Lower lobe of right lung (tissue), 2 donors: ENCODE measurements around the gene PSMG4. TPM values are rescaled to one million over a fixed set of nuclear protein-coding genes. Genes with fewer than 3 reads are reported as not detected.

ENCODE experiments used
- ATAC-seq, 2 donors: fragments of 200-7000 bp; cut with Tn5 transposase; one replicate each; pipeline ENCODE4 v1.9.1; 2020 to 2022; ENCODE audit warnings: mild to moderate bottlenecking in 2 of 2, moderate library complexity in 2 of 2
- DNase-seq: peaks from one replicate; pipeline ENCODE4 v3.0.0-alpha.2; 2020
- H3K27ac ChIP-seq: fragments of 200-600 bp; one replicate; pipeline ENCODE4 v1.8.0; 2022
- H3K27me3 ChIP-seq: fragments of 200-600 bp; one replicate; pipeline ENCODE4 v1.8.0; 2022; ENCODE audit warnings: low read depth
- H3K36me3 ChIP-seq: fragments of 200-600 bp; one replicate; pipeline ENCODE4 v1.8.0; 2022; ENCODE audit warnings: mild to moderate bottlenecking
- H3K4me1 ChIP-seq: fragments of 200-600 bp; one replicate; pipeline ENCODE4 v1.8.0; 2022
- H3K4me3 ChIP-seq: fragments of 200-600 bp; one replicate; pipeline ENCODE4 v1.8.0; 2022; ENCODE audit warnings: mild to moderate bottlenecking
- H3K9me3 ChIP-seq: fragments of 200-600 bp; one replicate; pipeline ENCODE4 v1.8.0; 2022
- intact Hi-C: fragments of 100-400 bp; cut with DNase I; formaldehyde crosslinking; loops from one replicate; pipeline ENCODE4 v1.11.0; 2022
- total RNA-seq: library from RNA; stranded (reverse); fragmentation: NEBNext Ultra II Directional; extraction: Animal tissue kit (Norgen Biotek cat#: 25700); gene quantifications from one replicate; pipeline ENCODE4 v1.2.1, GENCODE V29; 2021
- TF ChIP-seq, protein P1 (sequence below): fragments of 200-600 bp; IDR thresholded peaks from one replicate; pipeline ENCODE4 v1.8.0; 2022; ENCODE audit warnings: antibody characterized with exemption, mild to moderate bottlenecking
- donor health status: DM: no; HTN: yes; CAD: no; lungs with severe emphysema.

PSMG4 gene
- total RNA-seq, 1 donor from 2014 or later: 19.1 TPM

- Histone ChIP-seq H3K36me3 (peaks cover 21% of the 10 kb centered on the region), H3K4me1 (peaks cover 8% of the 10 kb centered on the region), H3K27ac (no peak overlapping the region), H3K9me3 (no peaks in the 10 kb centered on the region), H3K27me3 (no peaks in the 10 kb centered on the region), H3K4me3 (no peak overlapping the region)
- TF ChIP-seq, protein P1, sequence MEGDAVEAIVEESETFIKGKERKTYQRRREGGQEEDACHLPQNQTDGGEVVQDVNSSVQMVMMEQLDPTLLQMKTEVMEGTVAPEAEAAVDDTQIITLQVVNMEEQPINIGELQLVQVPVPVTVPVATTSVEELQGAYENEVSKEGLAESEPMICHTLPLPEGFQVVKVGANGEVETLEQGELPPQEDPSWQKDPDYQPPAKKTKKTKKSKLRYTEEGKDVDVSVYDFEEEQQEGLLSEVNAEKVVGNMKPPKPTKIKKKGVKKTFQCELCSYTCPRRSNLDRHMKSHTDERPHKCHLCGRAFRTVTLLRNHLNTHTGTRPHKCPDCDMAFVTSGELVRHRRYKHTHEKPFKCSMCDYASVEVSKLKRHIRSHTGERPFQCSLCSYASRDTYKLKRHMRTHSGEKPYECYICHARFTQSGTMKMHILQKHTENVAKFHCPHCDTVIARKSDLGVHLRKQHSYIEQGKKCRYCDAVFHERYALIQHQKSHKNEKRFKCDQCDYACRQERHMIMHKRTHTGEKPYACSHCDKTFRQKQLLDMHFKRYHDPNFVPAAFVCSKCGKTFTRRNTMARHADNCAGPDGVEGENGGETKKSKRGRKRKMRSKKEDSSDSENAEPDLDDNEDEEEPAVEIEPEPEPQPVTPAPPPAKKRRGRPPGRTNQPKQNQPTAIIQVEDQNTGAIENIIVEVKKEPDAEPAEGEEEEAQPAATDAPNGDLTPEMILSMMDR: no peak
- intact Hi-C loops: no loop called here
- ATAC-seq (no peak), DNase-seq (no peak)
These were observed 28.6 kb downstream of the PSMG4 start for GRCh38 chr6:3287308-3287707.

- intact Hi-C loops: no loop called here
- Histone ChIP-seq H3K27ac (no peak overlapping the region), H3K4me1 (no peaks in the 10 kb centered on the region), H3K9me3 (no peaks in the 10 kb centered on the region), H3K27me3 (no peaks in the 10 kb centered on the region), H3K36me3 (peaks cover 21% of the 10 kb centered on the region), H3K4me3 (no peak overlapping the region)
- TF ChIP-seq, protein P1: no peak
- no peak for DNase-seq
- ATAC-seq: no peak
These were observed 29.4 kb downstream of the PSMG4 start for GRCh38 chr6:3287976-3288707.

DNA sequence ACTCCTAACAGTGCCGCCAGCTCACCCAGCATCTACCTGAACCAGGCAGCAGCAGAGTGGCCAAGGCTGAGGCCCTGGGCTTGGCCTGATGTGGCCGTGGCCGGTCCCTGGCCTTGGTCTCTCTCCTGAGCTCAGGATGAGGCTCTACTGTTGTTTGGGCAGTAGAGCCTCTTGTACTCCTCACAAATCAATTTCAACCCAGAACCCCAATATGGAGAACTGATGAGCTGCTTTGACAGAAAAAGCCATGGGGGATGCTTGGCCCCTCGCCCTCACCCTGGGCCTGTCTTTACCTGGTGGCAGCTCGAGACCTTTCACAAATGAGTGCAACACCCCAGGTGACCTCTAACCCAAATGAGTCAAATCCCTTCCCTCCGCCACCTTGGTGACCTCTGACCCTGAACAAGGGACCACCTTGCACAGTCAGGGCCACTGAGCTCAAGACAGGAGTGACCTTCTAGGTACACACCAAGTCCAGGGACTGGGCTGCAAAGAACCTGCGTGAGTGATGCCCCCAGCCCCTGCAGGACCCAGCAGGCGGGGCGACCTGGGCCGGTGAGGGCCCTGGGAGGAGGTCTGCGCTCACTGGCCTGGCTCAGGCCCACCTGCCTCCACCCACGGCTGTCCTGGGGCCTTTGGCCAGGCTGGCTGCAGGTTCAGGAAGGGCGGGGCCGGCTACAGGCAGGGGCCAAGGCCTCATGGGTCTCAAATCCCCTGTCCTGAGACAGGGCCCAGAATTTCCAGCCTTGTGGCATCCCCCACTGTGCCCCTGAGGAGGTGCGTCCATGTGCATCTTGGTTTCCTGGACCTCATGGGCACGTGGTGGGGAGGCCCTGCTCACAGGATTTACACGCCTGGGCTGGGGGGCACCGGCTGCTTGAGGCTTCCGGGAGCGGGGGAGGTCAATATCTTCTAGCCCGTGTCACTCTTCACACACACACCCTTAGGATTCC lies 30.2 kb downstream of the PSMG4 start:
- Histone ChIP-seq H3K27me3 (no peaks in the 10 kb centered on the region), H3K4me3 (no peak overlapping the region), H3K36me3 (peaks cover 21% of the 10 kb centered on the region), H3K4me1 (no peaks in the 10 kb centered on the region), H3K9me3 (no peaks in the 10 kb centered on the region), H3K27ac (no peak overlapping the region)
- DNase-seq (no peak), ATAC-seq (no peak)
- TF ChIP-seq, protein P1: no peak
- intact Hi-C loops: no loop called here

GRCh38 chr6:3289664-3290055 lies 30.9 kb downstream of the PSMG4 start:
- ATAC-seq: no peak
- intact Hi-C loops: no loop called here
- TF ChIP-seq, protein P1: no peak
- no peak overlapping the region for H3K27ac ChIP-seq
- no peak for DNase-seq
- H3K4me3 ChIP-seq: no peak overlapping the region
- H3K9me3 ChIP-seq: no peaks in the 10 kb centered on the region
- H3K4me1 ChIP-seq: no peaks in the 10 kb centered on the region
- no peaks in the 10 kb centered on the region for H3K27me3 ChIP-seq
- H3K36me3 ChIP-seq: peaks cover 21% of the 10 kb centered on the region

DNA sequence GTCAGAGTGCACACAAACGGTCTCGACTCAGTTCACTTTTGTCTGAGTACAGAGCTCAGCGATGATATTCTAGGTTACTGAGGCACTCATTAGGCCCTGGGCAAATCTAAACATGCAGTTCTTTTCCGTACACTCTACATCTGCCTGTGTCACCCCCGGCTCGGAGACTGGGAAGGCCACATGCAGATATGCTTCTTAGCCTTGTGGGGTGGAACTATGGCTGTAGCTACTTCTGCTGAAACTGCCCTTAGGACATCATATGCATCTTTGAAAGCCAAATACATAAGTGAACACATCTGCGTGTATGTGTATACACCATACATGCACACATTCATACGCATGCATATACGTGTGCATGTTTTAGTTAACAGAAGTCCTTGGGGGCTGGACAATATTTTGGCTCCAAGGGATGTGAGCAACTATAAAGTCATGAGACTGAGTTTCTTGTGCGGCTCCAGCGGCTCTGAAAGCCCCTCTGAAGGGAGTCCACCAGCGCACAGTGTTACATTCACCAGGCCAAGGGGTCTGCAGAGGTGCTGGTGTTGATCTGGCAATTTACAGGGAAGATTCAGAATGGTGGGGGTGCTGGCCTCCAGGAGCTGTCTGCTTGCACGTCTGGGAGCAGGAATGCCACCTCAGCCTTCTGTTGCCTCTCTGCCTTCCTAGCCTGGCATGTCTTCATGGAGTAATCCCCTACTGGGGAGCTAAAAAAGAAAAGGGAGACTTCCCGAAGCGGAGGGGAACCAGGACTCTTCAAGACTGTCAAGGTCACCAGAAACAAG lies 31.6 kb downstream of the PSMG4 start:
- Histone ChIP-seq H3K36me3 (peaks cover 16% of the 10 kb centered on the region), H3K27ac (no peak overlapping the region), H3K4me1 (no peaks in the 10 kb centered on the region), H3K27me3 (no peaks in the 10 kb centered on the region), H3K4me3 (no peak overlapping the region), H3K9me3 (no peaks in the 10 kb centered on the region)
- intact Hi-C loops: no loop called here
- DNase-seq (no peak), ATAC-seq (no peak)
- TF ChIP-seq, protein P1: no peak
